Activated CD4-positive, alpha-beta T cell treated with anti-CD3 and anti-CD28 coated beads, Interleukin-10, Interleukin-2, amounts not matched to agents 100 ng/mL and 50 ng/mL, durations not matched to agents 16 hours and 8 hours (primary cell): ENCODE results near the gene MED13L.
A peak's percentile ranks its signal among the peaks of the same experiment; 100 is the strongest.

Experiments
- DNase-seq: peaks from one replicate; pipeline ENCODE4 v3.0.0-alpha.2; 2020

The MED13L gene

DNA sequence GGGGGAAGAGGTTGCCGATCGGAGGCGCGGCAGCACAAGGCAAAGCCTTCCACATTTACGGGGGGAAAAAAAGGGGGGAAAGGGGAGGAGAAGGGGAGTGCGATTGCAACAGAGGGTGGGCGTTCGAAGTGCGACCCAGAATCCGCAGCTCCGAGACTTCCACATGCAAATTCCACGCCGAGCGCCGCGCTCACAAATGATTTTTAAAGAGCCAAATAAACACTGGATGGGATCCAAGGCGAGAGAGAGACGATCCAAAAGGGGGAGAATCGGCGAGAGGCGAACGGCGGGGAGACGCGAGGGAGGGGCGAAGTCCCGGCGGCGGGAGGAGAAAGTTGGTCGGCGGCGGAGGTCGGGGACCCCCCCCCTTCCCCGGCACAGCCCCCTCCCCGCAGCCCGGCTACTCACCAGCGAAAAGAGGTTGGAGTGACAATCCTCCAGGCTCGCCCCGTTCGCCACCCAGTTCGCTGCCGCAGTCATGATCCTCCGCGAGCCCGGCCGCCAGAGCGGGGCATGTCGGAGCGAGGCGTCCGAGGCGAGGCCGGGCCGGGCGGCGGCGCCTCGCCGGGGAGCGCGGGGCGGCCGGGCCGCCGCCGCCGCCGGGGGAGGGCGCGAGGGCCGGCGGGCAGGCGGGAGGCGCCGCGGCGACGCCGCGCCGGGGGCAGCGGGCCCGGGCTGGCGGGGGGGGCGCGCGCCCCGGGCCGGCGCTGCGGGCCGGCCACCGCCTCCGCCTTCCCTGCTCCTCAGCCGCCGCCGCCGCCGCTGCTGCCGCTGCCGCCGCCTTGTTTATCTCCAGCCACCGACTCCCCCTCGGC is 634 bp downstream of the MED13L start:
- peak; percentile 62 for DNase-seq

DNA sequence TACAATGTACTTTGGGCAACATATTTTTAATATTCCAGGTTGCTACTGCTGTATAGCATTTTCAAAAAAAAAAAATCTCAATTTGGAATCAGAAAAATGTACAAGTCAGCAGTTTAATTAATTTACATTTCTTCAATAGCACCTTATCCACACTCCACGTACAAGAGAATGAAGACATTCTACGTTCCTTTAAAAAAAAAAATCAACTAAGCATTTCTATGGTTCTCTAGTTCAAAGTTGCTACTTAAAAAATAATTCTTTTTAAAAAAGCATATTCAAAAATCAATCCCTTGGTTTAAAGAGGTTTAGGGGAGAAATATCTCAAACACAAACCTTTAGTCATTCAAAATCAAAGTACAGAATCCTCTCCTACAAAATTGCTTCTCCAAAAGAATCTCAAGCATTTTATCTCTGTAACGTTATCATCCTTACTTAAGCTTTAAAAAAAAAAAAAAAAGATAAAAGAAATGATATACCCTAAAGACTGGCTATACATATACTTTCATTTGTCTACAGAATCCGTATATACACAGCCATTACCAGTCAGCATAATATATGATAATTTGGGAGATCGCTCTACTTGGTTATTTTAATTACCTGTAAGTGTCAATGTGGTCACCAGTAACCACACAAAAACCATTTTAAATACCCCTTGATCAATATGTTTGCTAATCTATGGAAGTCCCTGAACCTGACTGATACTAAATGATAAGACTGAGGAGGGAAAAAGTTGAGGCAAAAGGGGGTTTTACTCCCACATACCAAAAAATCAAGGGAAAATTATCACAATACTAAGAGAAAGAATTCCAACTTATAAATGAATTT is 2.7 kb downstream of the MED13L start:
- no peak for DNase-seq

DNA sequence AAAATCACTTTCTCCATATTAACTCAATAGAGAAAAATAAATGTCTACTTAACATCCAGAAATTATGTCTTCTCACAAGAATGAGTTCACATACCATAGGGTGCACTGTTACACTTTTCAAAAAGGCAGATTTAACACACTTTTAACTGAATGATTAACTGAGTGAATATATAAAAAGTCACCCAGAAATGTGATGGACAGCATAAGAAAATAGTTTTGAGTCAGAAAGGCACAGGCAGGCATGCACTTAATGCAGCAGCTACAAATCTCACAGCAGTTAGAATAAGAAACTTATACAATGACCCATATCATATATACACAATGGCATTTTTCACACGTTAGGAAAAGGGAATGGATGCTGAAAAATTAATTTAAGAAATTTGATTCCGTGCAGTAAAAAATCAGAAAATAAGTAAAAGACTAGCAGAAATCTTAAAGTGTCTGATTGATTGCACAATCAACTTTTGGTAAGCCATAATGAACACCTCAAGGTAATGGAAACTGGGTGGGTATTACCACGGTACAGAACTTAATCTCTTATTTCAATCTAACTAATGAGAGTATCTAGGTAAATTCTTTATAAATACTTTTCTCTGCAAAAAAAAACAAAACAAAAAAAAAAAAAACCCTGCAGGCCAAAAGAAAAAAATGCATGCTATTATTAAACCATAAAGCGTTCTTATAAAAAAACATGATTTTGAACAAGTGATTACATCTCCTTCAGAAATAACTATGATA is 3.5 kb downstream of the MED13L start:
- no peak for DNase-seq

DNA sequence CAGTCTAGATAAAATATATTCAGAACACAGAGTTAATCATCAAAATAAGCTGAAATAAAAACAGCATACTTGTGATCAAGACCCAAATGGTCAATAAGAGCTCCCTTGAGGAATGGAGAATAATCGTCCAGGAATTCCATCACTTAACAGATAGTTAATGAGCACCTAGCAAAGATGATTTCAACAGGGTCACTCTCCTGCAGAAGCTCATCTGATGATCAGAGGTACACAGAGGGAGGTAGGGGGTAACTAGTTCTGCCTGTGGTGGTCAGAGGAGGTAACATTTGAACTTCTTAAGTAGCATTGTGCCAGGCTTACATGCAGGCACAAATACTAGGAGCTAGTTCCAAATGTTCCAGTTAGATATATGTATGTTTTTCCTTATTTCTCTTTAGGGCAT is 9.5 kb downstream of the MED13L start:
- no peak for DNase-seq

DNA sequence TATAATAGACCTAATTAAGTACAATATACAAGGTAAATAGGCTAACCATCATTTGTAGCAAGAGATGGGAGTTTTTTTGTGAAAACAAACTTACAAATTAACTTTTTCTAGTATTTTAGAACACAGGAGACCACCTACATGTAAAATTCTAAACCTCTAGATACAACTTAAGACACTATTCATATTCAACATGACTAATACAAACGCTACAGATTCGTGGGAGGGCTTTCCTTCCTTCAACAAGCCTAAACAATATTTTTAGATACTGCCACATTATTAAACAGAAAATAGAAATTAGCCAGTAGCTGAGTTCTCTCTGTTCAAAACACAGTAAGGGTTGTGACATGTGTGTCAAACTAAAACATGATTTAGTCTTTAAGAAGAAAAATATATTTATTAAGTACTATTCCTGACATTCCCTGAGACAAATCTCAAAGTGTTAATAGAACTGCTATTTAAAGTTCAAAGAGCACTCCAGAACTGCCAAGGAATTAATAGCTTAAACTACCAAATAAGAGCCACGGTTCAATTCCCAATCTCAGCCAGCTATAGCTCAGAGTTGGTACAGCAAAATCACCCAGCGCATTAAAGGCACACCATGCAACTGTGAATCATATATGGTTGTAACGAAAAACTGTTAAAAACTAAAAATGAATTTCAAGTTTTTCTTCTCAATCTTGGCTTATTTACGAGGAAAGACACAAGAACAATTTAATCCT is 10.7 kb downstream of the MED13L start:
- DNase-seq: no peak

DNA sequence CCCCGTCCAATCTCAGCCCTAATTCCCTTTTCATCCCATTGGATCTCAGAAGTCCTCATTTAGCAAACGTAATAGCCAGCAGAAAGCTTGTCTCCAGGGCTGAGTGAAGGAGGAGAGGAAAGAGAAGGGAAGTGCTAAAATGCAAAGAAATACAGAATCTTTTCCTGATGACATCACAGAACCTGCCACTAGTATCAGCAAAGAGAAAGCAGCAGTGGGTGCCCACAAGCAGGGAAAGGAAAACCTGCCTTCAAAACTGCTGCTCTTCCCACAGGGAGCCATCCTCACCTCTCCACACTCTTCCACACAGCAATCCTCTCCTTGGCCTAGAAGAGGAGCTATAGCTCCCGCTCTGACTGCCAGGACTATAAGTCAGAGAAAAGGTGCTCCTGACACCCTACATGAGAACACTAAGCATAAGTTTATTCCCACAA is 11.3 kb downstream of the MED13L start:
- DNase-seq: no peak

DNA sequence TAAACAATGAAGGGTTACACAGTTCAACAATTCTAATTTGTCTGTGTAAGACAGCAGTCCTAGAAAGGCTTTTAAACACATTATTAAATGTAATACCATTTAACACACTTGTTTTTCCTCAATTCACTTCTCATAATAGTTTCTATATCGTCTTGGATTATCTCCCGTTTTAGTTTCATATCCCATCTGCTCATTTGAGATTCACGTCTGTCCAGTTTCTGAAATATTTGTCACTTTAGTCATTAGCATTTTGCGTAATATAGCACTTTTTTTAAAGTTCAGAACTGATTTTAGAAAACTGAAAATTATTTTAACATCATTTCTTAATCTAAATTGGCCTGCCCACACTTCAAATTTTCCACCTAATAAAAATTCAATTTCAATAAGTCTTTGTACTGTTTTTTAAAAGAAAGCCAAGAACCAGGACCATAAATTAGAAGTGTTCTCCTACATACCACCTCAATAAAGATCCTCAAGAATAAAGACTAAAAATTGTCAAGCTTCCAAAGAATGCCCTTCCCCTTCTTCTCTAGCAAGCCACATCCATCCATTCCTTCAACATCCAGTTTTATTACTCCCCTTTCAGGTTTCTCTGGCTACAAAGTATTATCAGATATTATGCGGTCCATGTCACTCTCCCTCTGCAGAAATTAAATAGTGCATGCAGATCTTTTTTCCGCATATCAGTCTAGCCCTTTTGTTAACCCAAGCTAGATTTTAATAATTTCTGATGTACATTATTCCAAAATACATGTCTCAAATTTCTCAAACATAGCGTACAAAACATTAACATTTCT is 11.9 kb downstream of the MED13L start:
- no peak for DNase-seq

DNA sequence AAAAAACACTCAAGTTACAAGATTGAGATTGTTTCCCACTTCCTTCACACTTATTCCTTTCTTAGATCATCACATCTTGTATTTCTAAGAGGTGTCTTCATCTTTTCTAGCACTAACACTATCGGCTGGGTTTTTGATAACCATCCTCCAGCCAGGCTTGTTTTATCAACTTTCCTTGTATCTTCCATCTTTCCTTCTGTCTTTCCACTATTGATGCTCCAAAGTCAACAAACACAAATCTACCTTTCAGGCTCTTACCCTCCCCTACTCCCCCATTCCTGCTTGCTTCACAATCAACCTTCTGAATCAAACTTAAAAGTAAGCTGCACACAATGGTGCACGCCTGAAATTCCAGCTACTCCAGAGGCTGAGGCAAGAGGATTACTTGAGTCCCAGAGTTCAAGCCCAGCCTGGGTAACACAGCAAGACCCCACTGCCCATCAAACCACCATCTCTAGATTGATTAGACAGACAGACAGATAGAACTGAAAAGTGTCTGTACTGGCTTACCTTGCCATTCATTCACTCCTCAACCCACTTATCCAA is 12.9 kb downstream of the MED13L start:
- no peak for DNase-seq

DNA sequence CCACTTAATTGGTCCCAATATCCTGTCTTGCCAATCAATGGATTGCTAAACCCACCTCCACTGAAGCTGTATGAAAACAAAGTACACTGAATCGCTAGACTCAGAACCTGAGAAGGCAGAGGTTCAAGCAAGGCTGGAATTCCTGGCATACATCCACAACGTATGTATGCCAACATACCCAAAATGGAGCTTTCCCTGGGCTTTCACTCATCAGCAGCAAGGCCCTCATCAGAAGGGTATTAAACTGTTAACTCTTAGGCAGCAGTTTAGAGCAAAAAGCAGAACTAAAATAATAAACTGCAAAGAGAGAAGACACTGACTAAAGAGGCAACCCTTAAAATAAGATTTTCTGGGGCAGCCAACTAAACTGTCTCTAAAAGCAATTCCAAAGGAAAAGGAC is 13.6 kb downstream of the MED13L start:
- no peak for DNase-seq

DNA sequence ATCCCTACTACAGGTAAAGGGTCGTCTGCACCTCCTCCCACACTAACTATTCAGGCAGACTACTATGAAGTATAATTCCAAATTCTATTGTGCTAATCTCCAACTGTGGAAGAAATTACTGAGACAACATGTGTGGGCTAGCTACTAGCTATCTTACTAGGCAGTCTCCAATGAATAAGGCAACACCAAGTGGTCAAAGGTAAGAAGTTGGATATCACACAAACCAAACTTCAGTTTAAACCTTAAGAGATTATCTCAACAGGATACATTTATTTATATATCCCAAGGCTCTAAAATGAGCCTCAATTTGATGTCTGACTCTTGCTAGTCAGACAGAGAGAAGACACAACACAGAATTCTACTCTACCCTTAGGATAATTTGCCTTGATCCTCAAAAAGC is 14.1 kb downstream of the MED13L start:
- no peak for DNase-seq

DNA sequence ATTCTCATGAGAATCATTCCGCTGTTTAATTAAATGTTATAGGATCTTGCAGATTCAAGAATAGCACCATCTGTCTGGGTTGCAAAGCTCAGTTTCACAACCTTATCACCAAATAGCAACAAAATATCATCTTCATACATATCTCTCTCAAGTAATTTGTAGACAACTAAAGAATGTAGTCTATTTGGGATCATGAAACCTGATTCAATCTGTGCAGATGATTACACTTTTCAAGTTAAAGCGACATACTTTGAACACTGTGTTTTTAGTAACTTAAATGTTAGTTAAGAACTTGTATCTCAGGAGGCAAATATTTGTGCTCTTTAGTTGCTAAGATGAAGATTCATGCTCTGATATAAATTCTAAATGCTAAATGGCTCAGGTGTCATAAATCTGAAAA is 14.8 kb downstream of the MED13L start:
- DNase-seq: no peak

DNA sequence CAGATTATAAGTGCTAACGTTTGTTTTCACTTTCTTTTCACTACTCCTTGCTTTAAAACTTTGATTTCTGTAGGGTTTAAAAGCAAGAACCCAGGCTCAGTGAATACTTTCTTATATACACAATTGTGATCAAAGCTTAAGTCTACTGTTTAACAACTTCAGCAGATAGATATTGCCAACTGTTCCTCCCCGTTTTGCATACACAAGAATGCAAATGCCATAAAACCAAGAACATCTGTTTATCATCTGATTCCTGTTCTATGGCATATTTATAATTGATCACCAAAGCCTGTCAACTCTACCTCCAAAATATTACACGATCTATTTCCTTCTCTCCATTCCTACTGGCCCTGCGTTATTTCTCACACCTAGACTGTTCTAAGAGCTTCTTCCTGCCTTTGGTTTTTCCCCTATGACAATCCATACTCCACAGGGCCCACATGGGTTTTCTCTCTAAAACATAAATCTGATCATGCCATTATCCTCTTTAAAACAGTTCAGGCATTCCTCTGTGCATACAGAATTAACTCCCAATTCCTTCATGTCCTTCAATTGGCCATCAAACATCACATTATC is 15.9 kb downstream of the MED13L start:
- no peak for DNase-seq

DNA sequence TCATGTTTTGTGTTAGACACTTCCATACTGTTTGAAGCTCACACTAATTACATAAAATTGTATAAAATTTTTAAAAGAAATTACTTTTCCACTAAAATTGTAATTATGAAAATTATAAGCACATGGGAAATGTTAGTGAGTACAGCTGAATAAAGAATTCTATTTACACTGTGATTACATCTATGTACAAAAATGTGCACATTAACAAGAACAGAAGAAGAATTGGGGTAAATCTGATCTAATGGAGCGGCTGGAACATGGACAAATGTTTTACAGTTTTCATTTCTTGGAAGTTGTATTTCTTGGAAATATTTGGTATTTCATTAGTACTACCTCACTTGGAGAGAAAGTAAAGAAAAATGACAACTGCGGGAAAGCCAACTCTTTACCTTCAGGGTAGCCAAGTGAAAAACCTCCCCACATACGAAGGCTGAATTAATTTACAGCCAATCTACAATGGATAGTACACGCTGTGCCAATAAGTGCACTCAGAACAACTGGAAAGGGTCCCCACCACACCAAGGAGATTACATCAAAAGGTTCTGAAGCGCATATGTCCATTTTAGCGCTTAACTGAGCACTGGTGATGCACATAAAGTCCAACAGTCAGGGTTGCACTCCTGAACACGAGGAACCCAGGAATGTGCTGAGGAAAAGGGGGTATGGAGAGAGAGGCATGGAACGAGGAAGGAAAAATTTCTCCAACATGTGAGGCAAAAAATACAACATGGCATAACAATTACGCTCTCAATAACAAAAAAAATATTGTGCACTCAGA is 17.5 kb downstream of the MED13L start:
- DNase-seq: no peak

DNA sequence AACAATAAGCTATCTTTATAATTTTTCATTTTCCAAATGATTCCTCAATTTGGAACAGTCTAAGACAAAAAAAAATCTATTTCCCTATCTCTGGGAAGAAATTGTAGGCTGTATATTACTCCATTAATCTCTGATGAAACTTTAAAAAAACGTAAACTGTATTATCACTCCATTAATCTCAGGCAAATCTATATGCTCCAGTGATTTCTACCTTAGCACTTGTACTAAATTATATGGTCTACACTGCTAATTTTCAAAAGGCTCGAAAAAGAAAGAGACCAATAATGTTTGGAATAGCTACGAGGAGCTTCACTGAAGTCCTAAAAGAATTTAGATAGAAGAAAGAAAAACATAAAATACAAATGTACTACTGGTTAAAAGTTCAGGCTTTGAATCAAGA is 19.7 kb downstream of the MED13L start:
- no peak for DNase-seq

DNA sequence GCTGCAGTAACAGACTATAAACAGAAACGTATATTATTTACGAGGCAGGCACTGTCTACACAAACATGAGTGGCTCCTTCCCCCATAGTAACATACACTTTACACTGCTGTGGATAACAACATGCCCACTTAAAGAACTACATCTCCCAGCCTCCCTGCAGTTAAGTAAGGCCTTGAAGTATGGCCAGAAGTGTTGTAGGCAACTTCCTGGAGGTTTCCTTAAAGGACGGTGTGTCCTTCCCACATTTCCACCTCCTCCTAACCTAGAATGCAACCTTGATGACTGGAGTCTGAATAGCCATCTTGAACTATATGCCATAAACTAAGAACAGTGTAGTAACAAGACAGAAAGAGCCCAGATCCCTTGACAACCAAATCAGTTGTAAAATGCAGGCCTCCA is 20.3 kb downstream of the MED13L start:
- DNase-seq: no peak

DNA sequence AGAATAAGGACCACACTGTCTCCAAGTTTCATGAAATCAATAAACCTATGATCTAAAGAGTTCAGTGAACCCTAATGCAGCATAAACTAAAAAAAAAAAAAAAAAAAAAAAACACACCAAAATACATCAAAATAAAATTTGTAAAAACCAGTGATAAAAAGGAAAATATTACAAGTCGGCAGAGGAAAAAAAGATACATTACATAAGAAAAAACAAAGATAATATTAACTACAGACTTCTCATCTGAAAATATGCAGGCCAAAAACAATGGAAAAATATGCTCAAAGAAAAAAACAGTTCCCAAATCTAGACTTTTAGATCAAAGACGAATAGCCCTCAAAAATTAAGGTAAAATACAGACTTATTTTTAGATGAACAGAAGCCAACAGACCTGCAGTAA is 27.6 kb downstream of the MED13L start:
- no peak for DNase-seq

DNA sequence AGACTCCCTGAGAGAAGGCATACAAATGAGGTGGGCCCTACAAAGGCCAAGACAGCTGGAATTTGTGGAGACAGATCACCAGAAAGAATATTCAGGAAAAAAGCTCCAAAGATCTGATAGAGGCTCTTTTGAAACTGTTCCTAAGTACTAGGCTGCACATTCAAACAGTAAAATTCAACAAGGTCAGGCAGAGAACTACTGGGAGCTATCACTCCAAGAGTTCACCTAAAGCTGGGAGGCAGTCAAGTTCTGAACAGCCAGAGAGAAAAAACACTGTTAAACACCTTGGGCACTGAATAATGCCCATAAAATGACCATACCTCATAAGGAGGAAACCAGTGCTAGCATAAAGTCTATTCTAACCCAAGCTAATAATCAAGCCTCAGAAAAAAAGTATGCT is 28.6 kb downstream of the MED13L start:
- no peak for DNase-seq

DNA sequence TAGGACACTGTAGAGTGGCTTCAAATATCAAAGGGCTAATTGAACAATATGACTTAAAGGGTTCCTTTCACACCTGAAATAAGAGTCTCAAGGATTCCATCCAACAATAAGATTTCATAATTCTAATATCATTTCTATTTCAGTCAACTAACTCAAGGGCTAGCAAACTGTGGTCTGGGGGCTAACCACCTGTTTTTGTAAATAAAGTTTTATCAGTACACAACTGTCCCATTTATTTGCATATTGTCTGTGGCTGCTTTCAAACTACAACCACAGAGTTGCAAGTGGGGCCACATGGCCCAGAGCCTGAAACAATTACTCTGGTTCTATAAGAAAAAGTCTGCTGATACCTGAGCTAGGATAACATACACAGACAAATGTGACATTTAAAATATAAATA is 29.1 kb downstream of the MED13L start:
- no peak for DNase-seq

DNA sequence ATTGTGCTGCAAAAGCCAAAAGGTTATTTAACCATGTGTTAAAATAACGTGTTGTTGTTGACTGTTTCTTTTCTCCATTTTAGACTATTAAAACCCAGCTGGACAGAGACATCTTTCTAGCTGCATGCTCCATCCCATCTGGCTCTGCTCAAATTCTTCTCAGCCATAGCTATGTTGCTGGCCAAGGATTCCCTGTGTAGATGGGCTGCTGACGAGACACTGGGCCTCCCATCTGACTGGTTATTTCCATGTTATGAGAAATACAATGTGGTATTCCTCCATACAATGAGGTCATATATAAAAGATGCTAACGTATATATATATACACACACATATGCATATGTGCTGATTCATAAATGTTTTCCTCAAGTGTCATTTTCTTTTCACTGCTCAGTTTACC is 30.1 kb downstream of the MED13L start:
- no peak for DNase-seq

DNA sequence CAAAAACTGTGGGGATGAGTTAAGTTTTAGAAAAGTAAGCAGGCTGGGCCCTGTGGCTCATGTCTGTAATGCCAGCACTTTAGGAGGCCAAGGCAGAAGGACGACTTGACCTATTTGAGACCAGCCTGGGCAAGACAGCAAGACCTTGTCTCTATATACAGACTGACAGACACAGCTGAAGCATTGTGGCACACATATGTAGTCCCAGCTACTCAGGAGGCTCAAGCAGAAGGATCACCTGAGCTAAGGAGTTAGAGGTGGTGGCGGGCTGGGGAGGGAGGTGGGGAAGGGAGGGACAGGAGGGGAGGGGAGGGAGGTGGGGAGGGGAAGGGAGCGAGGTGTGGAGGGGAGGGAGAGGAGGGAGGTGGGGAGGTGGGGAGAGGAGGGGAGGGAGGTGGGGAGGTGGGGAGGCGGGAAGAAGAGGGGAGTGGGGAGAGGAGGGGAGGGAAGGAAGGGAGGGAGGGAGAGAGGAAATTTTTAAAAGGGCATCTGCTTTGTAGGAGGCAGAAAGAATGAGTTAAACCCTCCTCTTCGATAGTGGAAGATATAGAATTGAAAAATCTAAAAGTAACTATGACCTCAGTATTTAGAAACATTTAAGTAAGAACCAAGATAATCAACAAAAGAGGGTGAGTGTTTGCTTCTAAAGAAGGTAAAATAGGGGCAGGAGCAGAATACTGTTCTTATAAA is 30.9 kb downstream of the MED13L start:
- no peak for DNase-seq
